Measurements from ENCODE around the gene AGPAT4.
"Not testable (repeated sequence)": the region's sequence is repeated elsewhere in the genome, so short reads cannot be mapped to it uniquely, and the experiment has no call there.

Gene AGPAT4

GRCh38 chr6:161227004-161227960, 46.6 kb downstream of the AGPAT4 start:
- no peak for DNase-seq (ENCODE audit: low read depth in 2 of 2)

- no peak for DNase-seq (ENCODE audit: low read depth in 2 of 2)
Observed at GRCh38 chr6:161226009-161226964, 47.6 kb downstream of the AGPAT4 start.

DNA sequence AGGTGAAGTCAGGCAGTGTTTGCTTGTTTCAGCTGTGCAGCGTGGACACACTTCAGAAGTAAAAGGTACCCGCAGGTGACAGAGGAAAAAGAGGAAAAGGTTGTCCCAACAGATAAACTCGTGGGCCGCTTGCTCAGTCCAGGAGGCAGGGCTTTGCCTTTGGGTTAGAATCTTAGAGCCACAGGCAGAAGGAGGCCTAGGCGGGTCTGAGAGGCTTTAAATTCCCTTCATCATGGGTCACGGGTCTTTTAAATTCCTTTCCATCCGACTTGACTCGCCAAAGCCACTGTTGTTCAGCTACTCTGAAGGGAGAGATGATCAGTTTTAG, 48.2 kb downstream of the AGPAT4 start:
- no peak for DNase-seq (ENCODE audit: low read depth in 2 of 2)

DNA sequence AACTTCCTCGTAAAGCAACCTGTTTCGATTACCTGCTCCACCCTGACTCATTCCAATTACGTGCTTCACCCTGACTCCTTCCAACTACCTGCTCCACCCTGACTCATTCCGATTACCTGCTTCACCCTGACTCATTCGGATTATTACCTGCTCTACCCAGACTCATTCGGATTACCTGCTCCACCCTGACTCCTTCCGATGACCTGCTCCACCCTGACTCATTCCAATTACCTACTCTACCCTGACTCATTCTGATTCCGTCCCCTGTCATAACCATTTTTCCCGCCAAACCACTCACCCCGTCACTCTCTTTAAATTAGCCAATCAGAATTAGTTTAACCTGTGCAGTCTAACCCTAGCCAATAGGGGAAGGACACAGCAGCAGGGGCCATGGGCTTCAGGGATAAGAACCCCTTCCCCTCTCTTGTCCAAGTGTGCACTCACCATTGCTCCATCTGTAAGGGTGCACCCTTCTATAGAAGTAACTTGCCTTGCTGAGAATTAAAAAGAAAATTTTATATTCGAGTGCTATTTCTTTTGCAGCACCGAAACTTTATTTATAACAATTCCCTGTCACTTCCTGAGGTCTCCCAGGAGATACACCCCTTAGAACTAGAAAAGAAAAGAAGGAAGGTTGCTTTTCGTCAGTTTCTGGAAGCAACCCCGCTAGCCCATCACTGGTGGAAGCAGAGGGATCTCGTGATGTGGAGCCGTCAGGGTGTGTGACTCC, 48.7 kb downstream of the AGPAT4 start:
- DNase-seq (ENCODE audit: low read depth in 2 of 2) = not testable (repeated sequence)

DNA sequence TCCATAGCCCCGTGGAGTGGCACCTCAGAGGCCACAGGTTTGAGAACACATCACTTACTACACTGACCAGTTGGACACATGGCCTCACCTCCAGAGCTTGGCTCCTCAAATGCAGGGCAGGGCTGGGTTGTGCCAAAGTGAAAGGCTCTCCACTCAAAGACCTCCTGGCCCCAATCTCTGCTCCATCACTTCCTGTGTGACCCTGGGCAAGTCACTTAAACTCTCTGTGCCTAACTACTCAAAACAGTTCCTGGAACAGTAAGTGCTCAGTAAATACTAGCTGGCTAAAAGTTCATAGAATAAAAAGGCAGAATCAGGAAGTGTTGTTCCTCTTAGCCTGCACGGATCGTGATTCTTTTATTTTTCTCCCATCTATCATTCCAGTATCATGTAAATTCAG, 50.2 kb downstream of the AGPAT4 start:
- DNase-seq (ENCODE audit: low read depth in 2 of 2) = no peak

DNA sequence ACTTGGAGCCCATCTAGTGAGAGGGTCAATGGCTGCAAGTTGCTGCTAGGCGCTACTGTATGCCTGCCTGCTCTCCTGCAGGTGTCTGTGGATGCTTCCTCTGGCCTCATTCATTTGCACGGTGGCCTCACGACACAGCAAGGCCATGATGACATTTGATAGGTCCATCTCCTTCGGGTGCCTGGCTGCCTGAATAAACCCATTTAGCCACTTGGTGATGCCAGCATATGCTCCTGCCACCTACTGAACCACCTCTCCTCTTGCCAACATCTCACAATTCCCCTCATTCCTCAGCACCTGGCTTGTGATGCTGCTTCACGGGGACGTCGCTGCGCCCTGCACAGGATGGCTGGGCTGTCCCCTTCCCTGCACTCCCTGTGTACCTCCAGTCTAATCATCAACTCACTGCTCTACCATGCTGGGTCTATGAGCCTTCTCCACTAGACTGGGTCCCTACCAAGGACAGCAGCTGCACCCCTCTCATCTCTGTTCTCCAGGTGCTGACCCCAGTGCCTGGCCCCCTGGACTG, 51.1 kb downstream of the AGPAT4 start:
- no peak for DNase-seq (ENCODE audit: low read depth in 2 of 2)

DNA sequence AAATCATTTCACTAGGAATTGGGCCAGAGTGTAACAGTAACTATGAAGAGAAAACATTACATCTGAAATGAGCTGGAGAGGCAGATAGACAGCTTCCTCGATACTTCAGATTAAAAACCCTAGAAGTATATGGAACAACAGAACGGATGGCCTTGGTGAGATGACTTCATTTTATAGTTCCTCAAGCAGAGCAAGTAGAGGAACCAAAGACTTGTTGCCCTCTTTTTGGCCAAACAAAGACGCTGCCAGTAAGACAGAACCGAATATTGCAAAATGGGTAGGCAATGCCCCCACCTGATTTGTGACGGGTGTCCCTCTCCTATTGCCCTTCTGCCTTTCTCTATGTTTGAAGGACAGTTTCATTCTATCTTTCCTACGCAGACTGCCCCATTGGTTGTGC, 53.5 kb downstream of the AGPAT4 start:
- DNase-seq (ENCODE audit: low read depth in 2 of 2) = no peak

- no peak for DNase-seq (ENCODE audit: low read depth in 2 of 2)
Observed at GRCh38 chr6:161219680-161220079, 54.2 kb downstream of the AGPAT4 start.

GRCh38 chr6:161218222-161218621, 55.6 kb downstream of the AGPAT4 start:
- no peak for DNase-seq (ENCODE audit: low read depth in 2 of 2)

DNA sequence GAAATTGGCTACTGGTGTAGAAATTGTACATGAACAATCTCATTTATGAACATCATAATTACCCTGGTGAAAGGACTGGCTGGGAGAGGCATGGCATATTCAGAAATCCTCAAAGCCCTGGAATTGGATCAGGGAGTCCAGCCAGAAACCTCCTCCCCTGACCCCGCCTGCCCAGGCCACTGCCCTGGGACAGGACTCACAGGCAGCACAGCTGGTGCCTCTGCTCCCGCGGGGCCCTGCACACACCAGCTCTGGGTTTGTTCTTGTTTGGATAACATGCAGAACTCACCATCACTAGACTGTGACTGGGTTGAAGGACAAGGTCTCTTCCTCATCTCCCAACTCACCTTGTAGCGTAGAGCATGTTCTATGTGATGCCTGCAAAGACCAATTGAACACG, 56.2 kb downstream of the AGPAT4 start:
- DNase-seq (ENCODE audit: low read depth in 2 of 2) = no peak

GRCh38 chr6:161216616-161217205, 57.1 kb downstream of the AGPAT4 start:
- DNase-seq (ENCODE audit: low read depth in 2 of 2) = no peak

DNA sequence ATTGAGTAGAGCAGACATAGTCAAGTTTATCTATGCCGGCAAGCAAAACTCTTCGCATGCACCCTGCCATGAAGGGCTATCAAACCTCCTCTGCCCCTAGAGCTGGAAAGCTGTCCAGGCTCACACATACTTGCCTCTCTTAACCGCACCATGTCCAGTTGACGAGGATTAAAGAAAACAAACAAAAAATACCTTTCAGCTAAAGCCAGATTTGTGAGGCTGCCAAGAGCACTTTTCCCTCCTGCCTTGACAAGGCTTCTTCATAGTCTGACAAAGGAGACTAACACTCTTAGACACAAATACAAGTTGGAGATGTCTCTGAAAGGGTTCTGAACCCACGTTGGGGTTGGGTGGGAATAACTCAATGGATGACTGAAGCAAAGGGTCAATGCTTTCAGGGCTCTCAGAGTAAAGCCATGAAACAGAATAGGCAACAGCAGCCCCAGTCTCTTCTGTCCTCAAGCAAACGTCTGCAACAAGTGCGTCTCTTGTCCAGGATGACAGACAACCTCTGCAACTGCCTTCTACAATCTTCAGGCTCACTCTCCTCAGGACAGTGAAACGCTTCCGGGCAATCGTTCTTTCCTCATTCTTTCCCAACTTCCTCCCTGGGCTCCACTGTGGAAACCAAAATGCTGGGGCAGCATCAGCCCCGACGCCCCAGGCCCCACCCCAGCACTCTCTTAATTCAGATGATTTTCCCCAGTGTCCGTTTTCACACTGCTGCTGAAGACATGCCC, 57.8 kb downstream of the AGPAT4 start:
- DNase-seq (ENCODE audit: low read depth in 2 of 2) = no peak

DNA sequence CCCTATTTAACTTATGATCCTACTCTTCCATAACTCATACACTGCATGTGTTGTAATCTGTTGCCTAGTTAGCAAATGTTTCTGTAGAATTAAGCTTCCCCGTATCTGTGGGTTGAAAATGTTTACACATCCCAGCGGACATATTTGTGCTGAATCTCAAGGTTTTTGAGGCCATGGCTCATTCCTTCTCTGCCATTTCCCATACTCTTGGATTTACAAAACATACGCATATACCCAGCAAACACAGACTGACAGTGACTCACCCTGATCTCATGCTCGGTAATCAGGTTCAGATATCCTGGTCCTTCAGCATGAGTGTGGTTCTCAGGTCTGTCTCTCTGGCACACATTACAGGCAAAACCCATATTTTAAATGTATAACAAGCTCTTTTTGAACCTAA, 58.7 kb downstream of the AGPAT4 start:
- peak; percentile 97 to 98 for DNase-seq (ENCODE audit: low read depth in 2 of 2)

- no peak for DNase-seq (ENCODE audit: low read depth in 2 of 2)
Observed at GRCh38 chr6:161214722-161215121, 59.1 kb downstream of the AGPAT4 start.

GRCh38 chr6:161212902-161213301, 61.0 kb downstream of the AGPAT4 start:
- DNase-seq (ENCODE audit: low read depth in 2 of 2) = no peak

GRCh38 chr6:161211380-161212035, 62.4 kb downstream of the AGPAT4 start:
- no peak for DNase-seq (ENCODE audit: low read depth in 2 of 2)

DNA sequence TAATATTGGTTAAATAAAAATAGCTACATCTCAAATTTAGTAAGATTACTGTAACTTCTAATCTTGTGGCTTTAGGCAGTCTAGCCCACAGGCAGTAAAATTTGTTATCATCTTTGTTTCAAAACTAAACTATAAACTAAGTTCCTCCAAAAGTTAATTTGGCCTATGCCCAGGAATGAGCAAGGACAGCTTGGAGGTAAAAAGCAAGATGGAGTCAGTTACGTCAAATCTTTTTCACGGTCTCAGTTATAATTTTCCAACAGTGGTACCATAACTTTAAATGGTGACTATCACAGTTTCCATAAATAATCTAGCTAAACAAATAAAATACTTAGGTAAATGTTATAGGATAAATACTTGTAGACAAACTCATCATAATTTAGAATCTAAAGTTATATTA, 63.0 kb downstream of the AGPAT4 start:
- DNase-seq (ENCODE audit: low read depth in 2 of 2) = no peak

DNA sequence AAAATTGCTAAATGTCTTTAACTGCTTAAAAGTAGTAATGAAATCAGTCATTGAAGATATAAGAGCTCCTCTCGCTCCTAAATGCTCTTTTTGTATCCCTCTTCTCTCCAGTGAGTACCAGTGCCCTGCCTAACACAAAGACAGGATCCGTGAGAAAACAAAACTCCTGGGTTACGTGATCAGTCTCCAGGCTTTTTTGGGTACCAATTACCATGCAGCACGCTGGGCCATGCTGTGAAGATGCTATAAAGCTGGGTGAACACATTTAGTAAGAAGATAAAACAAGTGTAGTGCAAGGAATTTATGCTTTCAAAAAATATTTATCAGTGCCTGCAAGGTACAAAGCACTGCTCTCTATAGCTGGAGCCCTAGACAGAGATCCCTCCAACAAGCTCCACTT, 66.7 kb downstream of the AGPAT4 start:
- DNase-seq (ENCODE audit: low read depth in 2 of 2) = no peak

DNA sequence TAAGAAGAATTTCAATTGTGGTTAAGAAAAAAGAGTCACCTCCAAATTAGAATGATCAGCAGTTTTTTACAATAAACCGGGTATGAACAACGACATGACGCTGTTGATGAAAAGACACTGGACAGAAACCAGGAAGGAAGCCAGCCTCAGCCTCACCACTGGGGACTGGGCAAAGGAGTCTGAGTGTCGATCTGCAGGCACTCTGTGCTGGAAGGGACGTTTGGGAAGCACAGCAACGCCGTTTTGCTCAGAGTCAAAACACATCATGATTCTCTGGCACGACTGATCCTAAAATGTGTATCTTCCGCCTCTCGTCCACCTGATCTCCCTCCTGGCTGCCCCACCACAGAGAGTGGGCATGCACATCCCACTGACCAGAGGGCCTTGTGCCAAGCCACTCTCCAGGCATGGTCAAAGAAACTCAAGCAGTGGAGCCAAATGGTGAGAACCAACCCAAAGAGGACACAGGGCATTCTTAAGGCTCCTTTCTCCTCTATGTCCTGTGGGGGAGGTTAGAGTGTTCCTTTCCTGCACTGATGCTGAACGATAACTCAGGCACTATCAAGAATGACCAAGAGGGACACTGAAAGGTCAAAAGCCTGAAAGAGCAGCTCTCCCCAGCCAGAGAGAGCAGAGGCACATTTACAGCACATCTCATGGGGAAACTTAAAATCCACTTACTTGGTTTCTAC, 68.8 kb downstream of the AGPAT4 start:
- DNase-seq (ENCODE audit: low read depth in 2 of 2) = no peak
